NT2/D1 (cell line): ENCODE results near the gene GLIPR2.

ENCODE experiments used
- YY1 ChIP-seq: IDR thresholded peaks from 2 replicates; pipeline ENCODE4 v1.6.1; 2011; ENCODE audit not compliant: insufficient read length, insufficient read depth
- ZNF274 ChIP-seq: IDR thresholded peaks from 2 replicates; pipeline ENCODE4 v1.6.1; 2011; ENCODE audit warnings: mild to moderate bottlenecking, low read depth, low read length

- TF ChIP-seq ZNF274 = no peak
- TF ChIP-seq YY1 = no peak
Observed at GRCh38 chr9:36187414-36187813, 50.9 kb downstream of the GLIPR2 start.
